WTC11 (cell line): ENCODE data around the gene COL4A2.

Source experiments
- ATF3 ChIP-seq: sonication (generic); formaldehyde crosslinking; conservative IDR thresholded peaks from 2 replicates; pipeline ENCODE4 v1.8.1; 2022; ENCODE audit warnings: mild to moderate bottlenecking, missing genetic modification reagents
- CTCF ChIP-seq: fragments of 200-600 bp; IDR thresholded peaks from 2 replicates; pipeline ENCODE4 v1.8.0; 2022; ENCODE audit warnings: antibody characterized with exemption
- NFYB ChIP-seq: sonication (generic); formaldehyde crosslinking; conservative IDR thresholded peaks from 2 replicates; pipeline ENCODE4 v1.8.0; 2022; ENCODE audit warnings: low read depth, missing genetic modification reagents
- USF1 ChIP-seq: sonication (generic); formaldehyde crosslinking; IDR thresholded peaks from 2 replicates; pipeline ENCODE4 v1.8.0; 2022; ENCODE audit warnings: mild to moderate bottlenecking, missing genetic modification reagents
- ZBTB43 ChIP-seq: sonication (generic); formaldehyde crosslinking; IDR thresholded peaks from 2 replicates; pipeline ENCODE4 v1.8.1; 2023; ENCODE audit warnings: mild to moderate bottlenecking, missing genetic modification reagents
- ZNF416 ChIP-seq: fragments of 250-450 bp; sonication (Bioruptor Pico); IDR thresholded peaks from 2 replicates; pipeline ENCODE4 v1.9.0; 2021; ENCODE audit warnings: mild to moderate bottlenecking, inconsistent platforms
- ZNF425 ChIP-seq: fragments of 250-450 bp; sonication (Bioruptor Pico); conservative IDR thresholded peaks from 2 replicates; pipeline ENCODE4 v1.9.0; 2021; ENCODE audit warnings: mild to moderate bottlenecking

GRCh38 chr13:110318920-110319319, 11.8 kb downstream of the COL4A2 start:
- TF ChIP-seq ZBTB43 (CRISPR knock-in tag) (no peak), ZNF425 (CRISPR knock-in tag) (no peak), CTCF (no peak), ATF3 (CRISPR knock-in tag) (no peak), USF1 (no peak), NFYB (CRISPR knock-in tag) (no peak), ZNF416 (CRISPR knock-in tag) (no peak)
